DLD1 (cell line): ENCODE results near the gene ADGRG7.
"Not testable (repeated sequence)": the region's sequence is repeated elsewhere in the genome, so short reads cannot be mapped to it uniquely, and the experiment has no call there.

ENCODE experiments used
- in situ Hi-C: cut with HindIII; loops from 2 replicates; pipeline ENCODE4 v1.10.0; 2017; ENCODE audit warnings: low sequenced_read_pairs

Gene ADGRG7

DNA sequence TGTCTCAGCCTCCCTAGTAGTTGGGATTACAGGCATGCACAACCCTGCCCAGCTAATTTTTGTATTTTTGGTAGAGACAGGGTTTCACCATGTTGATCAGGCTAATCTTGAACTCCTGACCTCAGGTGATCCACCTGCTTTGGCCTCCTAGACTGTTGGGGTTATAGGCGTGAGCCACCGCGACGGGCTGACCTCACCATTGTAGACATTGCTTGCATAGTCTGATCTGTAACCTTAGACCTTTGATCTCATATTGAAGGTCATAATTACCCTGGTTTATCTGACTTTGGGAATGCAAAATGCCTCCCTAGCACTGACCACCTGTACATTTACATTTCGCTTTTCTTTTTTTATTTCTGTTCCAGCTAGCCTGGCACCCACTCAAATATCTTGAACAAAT, 31.2 kb downstream of the ADGRG7 start:
- in situ Hi-C loops: loop anchor here (25.0 kb wide), 1 partner anchor 178 kb away; no protein-coding TSS in a partner anchor

DNA sequence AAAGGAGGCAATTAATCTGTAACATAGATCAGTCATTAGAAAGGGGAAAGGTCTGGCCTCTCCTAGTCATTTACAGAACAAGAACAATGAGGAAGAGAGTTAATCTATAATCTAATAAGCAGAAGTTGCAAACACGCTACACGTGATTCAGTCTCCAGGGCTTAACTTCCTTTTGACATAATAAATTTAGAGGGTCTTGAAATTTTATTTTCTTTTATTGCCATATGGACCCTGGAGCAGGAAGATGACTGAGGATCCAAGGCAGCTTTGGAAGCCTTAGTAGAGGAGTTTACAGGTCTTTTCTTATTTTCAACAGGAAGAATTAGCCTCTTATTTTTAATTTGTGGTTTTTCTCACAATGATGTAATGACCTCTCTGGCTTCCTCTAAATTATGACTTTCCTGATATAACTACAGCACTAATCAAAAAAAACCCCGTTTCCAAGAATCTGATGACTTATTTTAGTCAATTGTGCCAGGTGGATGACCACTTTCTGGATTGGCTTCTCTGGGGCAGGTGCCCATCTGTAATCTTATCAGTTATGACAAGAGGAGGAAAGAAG, 32.2 kb downstream of the ADGRG7 start:
- in situ Hi-C loops: loop anchor here (25.0 kb wide), 1 partner anchor 179 kb away; no protein-coding TSS in a partner anchor

DNA sequence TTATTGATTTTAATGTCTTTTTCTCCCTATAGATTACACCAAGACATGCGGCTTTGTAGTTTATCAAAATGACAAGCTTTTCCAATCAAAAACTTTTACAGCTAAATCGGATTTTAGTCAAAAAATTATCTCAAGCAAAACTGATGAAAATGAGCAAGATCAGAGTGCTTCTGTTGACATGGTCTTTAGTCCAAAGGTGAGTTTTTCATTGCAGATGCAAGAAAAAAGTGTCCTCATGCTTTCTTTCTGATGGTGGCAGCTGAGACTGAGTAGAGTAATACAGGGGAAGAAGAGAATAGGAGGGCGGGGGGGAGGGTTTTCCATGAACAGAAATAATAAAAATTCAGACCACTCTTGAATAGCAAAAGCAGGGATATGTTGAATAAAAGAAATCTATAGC, 36.5 kb downstream of the ADGRG7 start:
- in situ Hi-C loops: loop anchor here (25.0 kb wide), 1 partner anchor 184 kb away; no protein-coding TSS in a partner anchor

DNA sequence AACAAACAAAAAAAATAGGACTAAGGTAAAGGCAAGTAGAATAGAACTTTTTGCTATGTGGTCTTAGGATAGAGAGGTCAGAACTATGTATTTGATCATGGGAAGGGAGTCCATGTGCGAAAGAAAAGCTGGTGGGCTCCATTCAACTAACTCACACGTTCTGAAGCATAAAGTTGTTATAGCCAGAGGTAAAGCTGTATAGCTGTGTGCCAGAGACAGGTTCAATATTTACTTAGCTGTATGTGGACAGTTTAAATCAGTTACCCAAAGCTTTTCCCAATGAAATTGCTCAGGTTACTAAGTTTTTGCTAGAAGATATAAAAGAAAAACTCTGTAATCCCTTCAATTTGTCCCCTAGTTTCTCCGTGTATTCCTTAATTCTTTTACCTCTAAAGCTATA, 37.8 kb downstream of the ADGRG7 start:
- in situ Hi-C loops: loop anchor here (25.0 kb wide), 1 partner anchor 185 kb away; no protein-coding TSS in a partner anchor

DNA sequence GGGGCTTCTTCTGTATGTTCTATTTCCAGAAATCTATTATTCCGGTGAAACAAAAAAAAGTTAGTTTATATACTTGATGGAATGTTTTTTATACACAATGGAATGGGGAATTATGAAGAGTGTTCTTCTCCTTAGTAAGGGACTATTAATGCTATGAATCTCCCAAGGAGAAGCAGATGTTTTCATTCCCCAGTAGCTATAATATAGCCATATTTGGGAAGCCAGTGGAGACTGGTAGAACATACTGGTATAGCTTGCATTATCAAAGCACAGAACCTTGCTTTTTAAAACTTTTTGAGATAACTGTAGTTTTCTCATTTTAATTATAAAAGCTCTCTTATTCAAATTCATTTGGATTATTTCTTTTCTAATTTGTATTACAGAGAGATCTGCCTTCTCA, 38.3 kb downstream of the ADGRG7 start:
- in situ Hi-C loops: loop anchor here (25.0 kb wide), 1 partner anchor 185 kb away; no protein-coding TSS in a partner anchor

DNA sequence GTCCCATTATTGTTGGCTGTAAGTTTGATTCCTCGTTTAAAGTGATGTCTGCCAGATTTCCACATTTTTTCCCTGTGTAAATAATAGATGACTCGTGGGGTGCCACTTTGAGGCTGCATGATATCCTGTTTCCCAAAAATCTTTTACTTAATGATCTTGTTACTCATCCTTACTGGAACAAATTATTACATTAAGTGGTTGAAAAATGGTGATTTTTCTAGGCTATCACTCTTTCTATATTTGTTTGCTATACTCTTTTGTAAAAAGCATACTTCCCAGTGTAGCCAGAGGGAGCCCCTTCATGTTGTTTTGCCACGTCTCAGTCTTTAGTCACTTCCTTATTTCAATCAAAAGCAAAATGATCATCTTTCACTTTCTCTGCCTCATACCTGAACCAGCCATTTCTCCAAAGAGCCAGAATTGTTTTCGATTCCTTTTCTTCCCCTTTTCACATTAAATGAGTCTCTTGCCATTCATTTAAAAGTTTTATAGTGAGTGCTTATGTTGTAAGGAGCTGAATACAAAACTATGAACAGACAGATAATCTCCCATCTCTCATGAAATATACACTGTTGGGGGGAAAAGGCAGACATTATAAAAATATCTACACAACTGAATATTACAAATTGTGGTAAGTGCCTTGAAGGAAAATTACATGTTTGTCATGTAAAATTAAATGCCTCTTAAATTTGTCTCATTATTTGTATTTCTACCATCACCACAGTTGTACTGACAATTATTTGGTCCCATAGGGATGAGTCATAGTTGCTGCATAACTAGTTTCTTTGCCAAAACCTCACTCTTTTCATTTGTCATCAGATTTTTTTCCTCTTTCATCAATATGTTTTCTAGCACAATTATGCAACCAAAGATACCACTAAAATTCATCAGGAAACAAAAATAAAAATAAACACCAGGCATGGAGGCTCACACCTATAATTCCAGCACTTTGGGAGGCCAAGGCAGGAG, 41.5 kb downstream of the ADGRG7 start:
- in situ Hi-C loops: no loop called here

DNA sequence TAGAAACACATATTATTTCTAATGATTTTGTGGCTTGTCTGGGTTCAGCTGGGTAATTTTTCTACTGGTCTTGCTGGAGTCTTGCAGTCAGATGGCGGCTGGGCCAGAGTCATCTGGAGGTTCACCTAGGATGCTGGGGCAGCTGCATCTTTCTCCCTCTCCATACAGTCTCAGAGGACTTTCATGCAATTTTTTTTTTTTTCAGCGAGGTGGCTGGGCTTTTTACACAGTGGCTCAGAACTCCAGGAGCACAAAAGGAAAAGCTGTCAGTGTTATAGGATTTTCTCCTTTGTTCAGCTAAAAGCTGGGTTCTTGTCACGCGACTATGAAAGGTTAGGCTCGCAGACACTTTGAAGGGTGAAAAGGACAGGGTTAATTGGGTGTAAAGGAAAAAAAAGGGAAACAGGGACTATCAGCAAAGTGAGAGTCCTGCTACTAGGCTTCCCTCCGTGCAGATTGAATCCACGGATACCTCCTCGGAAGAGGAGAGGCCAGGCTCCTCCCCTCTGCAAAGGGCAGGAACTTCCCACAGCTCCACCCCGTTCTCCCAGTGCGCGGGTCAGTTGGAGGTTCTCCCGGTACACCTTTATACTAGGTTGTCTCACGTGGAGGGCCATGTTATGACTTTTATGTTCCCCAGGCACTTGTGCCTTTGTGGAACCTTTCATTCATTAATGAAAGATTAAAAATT, 44.3 kb downstream of the ADGRG7 start:
- in situ Hi-C loops: no loop called here

DNA sequence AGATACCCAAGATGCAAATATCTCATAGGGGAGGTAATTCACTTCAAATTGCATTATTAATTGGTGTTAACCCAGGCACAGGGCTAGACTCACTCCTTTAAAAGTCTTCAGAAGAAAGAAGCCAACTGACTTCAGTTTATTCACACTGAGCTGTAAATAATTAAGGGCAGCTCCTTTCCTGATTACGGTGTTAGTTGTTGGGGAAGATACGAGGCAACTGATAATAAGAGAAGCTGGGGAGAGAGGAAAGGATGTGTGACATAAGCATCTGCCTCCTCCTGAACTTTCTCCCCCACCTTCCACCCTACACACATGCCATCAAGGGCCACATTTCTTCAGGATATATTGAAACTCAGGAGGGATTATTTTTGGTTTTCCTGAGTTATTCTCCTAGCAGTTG, 47.5 kb downstream of the ADGRG7 start:
- in situ Hi-C loops: no loop called here

DNA sequence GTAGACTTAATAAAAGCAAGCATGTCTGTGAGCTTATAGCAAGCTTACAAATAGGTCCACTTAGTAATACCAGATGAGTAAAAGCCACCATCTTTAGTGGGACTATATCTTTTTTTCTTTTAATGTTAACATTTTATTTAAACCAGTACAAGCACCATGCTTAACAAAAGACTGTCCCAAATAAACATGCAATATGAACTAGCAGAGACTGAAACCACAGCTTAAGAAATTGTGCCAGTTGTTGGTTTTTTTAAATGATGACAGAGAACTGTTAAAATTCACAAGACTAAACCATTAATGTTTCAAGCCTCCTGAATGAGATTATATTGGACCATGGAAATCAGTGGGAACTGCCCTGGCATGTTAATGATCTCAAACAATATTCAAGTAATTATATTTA, 51.9 kb downstream of the ADGRG7 start:
- in situ Hi-C loops: not testable (repeated sequence)

DNA sequence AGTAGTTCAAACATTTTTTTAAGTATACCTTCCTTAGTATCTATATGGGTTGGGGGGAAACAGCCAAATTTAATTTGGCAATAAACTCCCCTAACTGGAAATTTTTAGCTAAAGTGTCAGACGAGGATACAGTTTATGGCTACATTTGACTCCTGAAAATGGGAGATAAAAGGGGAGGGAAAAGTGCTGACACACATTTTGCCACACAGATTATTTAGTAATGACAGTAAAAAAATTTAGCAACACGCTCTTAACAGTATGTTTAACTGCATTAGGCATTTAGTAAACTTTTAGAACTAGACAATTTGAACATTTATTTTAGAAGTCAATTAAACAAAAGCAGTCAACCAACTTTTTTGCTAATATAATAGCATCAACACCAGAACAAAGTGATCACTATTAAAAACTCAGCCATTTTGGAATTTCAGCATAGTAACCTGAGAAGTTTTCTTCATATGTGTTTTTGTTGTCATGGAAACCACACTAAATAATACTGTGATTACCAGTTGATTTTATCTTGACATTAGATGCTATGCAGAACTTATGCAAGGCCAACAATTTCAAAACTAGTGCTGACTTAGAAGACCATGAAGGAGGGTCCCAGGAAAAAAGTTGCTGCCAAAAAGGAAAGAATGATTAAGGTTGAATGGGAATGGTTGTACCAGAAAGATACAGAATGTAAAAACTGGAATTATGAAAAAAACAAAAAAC, 52.9 kb downstream of the ADGRG7 start:
- in situ Hi-C loops: no loop called here

DNA sequence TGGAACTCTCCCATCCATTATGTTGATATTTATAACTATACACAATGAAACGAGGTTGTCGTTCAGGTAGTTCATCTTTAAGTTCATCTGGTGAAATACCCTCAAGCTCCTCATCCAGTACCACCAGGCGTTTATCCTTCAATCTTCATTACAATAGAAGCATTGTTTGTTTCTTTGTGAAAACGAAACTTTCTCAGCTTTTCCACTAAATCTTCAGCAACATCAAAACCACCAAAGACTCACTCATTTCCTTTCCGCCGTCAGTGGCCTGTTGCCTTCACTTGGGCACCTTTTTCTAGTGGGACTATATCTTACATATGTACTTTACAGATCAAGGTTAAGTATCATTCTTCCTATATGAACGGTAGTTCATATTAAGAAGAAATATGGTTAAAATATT, 55.8 kb downstream of the ADGRG7 start:
- in situ Hi-C loops: no loop called here

DNA sequence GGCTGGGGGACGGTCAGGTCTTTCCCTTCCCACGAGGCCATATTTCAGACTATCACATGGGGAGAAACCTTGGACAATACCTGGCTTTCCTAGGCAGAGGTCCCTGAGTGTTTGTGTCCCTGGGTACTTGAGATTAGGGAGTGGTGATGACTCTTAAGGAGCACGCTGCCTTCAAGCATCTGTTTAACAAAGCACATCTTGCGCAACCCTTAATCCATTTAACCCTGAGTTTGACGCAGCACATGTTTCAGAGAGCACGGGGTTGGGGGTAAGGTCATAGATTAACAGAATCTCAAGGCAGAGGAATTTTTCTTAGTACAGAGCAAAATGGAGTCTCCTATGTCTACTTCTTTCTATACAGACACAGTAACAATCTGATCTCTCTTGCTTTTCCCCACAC, 57.3 kb downstream of the ADGRG7 start:
- in situ Hi-C loops: not testable (repeated sequence)

DNA sequence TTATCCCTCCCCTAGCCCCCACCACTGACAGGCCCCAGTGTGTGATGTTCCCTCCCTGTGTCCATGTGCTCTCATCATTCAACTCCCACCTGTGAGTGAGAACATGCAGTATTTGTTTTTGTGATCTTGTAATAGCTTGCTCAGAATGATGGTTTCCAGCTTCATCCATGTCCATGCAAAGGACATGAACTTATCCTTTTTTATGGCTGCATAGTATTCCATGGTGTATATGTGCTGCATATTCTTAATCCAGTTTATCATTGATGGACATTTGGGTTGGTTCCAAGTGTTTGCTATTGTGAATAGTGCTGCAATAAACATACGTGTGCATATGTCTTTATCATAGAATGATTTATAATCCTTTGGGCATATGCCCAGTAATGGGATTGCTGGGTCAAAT, 57.9 kb downstream of the ADGRG7 start:
- in situ Hi-C loops: not testable (repeated sequence)

DNA sequence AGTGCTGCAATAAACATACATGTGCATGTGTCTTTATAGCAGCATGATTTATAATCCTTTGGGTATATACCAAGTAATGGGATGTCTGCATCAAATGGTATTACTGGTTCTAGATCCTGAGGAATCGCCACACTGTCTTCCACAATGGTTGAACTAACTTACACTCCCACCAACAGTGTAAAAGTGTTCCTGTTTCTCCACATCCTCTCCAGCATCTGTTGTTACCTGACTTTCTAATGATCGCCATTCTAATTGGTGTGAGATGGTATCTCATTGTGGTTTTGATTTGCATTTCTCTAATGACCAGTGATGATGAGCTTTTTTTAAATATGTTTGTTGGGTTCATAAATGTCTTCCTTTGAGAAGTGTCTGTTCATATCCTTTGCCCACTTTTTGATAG, 61.6 kb downstream of the ADGRG7 start:
- in situ Hi-C loops: not testable (repeated sequence)

DNA sequence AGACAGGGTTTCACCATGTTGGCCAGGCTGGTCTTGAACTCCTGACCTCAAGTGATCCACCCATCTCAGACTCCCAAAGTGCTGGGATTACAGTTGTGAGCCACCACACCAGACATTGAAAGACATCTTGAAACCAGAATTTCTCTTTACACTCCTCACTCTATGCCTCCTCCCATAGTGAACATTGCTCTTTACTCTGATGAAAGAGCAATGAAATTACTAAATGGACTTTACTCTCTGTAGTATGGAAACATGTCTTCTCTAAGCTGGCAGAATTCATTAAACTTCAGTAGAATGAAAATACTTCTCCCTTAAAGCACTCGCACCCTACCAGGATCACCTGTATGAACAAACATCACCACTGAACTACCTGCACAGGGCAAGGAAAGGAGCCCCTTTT, 72.1 kb downstream of the ADGRG7 start:
- in situ Hi-C loops: no loop called here

DNA sequence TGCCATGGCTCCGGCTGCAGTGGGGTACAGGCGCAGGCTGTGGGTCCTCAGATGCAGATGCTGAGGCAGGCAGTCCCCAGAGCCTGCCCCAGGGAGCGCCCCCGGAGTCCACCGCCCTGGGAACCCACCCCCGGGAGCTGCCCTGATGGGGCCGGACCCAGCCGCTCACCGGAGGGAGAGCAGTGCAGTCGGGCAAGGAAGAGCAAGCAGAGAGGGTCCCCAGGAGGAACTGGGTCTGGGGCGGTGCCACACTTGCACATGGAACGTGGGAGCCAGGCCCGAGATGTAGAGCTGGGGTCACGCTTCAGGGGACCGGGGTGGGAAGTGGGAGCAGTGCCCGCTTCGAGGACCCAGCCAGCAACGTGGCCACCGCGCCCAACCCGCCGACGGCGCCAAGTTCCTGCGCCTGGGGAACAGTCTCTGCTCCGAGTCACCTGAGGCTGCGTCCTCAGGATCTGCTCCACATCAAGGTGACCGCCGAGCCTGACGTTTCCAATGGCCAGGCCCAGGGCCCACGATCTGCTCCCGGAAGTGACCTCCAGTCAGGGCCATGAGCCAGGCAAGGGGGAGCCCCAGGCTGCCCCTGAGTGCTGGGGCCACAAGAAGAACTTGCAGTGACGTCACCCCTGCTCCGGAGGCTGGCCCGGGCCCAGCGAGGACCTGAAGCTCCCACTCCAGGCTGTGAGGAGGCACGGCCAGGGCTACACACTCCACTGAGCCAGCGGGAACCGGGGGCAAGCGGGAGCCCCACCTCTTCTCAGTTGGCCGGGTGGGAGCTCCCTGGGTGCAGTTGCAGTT, 72.9 kb downstream of the ADGRG7 start:
- in situ Hi-C loops: no loop called here

DNA sequence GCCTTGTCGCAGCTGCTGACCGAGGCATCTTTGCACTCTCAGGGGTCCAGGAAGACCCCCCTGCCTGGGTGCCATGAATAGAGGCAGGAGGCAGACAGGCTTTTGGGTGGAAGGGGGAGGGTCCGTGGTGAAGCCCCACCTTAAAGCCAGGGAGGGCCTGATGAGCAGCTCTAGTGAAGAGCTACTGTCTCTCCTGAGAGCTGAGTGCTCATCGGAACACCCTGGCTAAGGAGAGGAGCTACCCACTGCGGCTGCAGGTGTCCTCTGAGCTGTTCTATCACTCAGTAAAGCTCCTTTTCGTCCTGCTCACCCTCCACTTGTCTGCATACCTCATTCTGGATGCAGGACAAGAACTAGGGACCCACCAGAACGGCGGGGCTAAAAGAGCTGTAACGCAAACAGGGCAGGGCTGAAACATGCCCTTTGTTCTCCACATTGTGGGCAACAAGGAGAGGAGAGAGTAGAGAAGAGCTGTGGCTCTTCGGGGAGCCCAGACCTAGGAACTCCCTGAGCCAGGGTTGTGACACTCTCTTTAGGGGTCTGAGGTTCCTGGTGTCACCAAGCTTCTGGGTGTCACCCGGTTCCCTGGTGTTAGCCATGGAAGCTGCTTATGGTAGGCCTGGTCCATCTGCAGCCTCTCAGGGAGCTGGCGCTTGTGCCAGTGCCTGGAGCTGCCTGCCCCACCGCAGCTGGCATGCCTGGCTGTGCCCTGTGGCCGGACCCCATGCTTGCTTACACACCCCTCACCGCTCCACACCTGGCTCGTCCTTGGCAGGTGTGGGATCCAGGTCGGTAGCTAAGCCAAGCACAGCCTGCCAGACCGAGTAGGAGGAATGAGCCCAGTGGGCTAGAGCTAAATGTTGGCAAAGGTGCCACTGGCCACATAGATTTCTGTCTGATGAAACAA, 73.7 kb downstream of the ADGRG7 start:
- in situ Hi-C loops: no loop called here

DNA sequence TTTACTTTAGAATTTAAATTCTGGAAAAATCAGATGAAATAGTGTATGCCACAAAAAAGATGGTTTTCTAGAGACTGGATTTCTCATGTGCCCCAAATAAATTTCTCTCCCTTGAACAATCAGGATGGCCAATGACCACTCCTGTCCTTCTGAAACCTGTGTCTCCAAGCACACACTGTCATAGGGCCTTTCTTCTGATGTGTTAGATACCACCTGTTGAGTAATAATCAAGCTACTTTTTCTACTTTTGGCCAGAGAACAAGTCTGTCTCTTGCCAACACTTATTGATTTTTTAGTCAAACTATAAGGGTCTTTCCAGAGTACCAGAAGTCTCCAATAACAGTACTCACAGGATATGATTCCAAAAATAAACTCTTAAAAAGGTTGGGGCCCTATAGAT, 83.8 kb downstream of the ADGRG7 start:
- in situ Hi-C loops: no loop called here

DNA sequence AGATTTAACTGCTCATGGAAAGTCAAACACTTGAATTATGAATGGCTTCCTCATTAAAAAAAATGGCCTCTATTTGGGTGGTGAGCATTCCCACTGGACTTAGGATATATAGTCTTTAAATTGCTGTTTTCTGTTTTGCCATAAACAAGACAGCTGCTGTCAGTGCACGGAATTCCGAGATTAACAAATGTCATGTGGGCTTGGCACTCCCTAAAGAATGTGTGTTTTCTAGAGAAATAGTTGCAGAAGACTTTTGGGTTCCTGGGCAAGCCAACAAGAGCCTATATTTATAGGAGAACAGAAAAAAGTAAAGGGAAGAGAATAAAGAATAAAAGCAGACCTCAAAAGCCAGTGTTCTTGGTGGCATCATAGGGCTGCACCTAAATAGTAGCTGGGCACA, 86.3 kb downstream of the ADGRG7 start:
- in situ Hi-C loops: no loop called here
